Fibroblast of gingiva (primary cell): ENCODE measurements around the gene TSR3.
"Not testable (repeated sequence)": the region's sequence is repeated elsewhere in the genome, so short reads cannot be mapped to it uniquely, and the experiment has no call there.

ENCODE experiments used
- DNase-seq: peaks from one replicate; pipeline ENCODE4 v3.0.0-alpha.2; 2011; ENCODE audit warnings: low read depth

TSR3 gene

GRCh38 chr16:1337486-1337885 lies 14.2 kb downstream of the TSR3 start:
- no peak for DNase-seq

- no peak for DNase-seq
These were observed 15.1 kb downstream of the TSR3 start for GRCh38 chr16:1336619-1337018.

- no peak for DNase-seq
These were observed 15.7 kb downstream of the TSR3 start for GRCh38 chr16:1335996-1336395.

- no peak for DNase-seq
These were observed 16.3 kb downstream of the TSR3 start for GRCh38 chr16:1335211-1335971.

GRCh38 chr16:1334739-1335138 lies 16.9 kb downstream of the TSR3 start:
- DNase-seq = no peak

GRCh38 chr16:1333854-1334700 lies 17.6 kb downstream of the TSR3 start:
- no peak for DNase-seq

- no peak for DNase-seq
These were observed 18.4 kb downstream of the TSR3 start, which contains the start of gene BAIAP3 for GRCh38 chr16:1333149-1333812. Gene BAIAP3 (plus strand): TSS chr16:1333645. CDS start chr16:1338550, 4,905 bp downstream.

- no peak for DNase-seq
These were observed 19.0 kb downstream of the TSR3 start for GRCh38 chr16:1332618-1333148.

GRCh38 chr16:1331712-1332617 lies 19.7 kb downstream of the TSR3 start:
- peak; percentile 50 for DNase-seq

- no peak for DNase-seq
These were observed 20.6 kb downstream of the TSR3 start for GRCh38 chr16:1330931-1331711.

GRCh38 chr16:1330260-1330914 lies 21.3 kb downstream of the TSR3 start:
- no peak for DNase-seq

- DNase-seq = not testable (repeated sequence)
These were observed 22.7 kb downstream of the TSR3 start for GRCh38 chr16:1328961-1329360.

GRCh38 chr16:1328136-1328535 lies 23.5 kb downstream of the TSR3 start:
- DNase-seq = not testable (repeated sequence)

- no peak for DNase-seq
These were observed 24.1 kb downstream of the TSR3 start for GRCh38 chr16:1327619-1327947.

- DNase-seq = no peak
These were observed 24.6 kb downstream of the TSR3 start for GRCh38 chr16:1326946-1327618.

GRCh38 chr16:1326391-1326790 lies 25.3 kb downstream of the TSR3 start:
- no peak for DNase-seq

GRCh38 chr16:1325673-1326371 lies 25.9 kb downstream of the TSR3 start:
- DNase-seq = no peak

GRCh38 chr16:1325261-1325660 lies 26.4 kb downstream of the TSR3 start:
- DNase-seq = no peak

GRCh38 chr16:1324286-1324826 lies 27.3 kb downstream of the TSR3 start:
- no peak for DNase-seq
